HAP-1 (cell line): Measurements from ENCODE around the gene FBXO21.
A peak's percentile ranks its signal among the peaks of the same experiment; 100 is the strongest.
"Not testable (repeated sequence)": the region's sequence is repeated elsewhere in the genome, so short reads cannot be mapped to it uniquely, and the experiment has no call there.

Experiments
- DNase-seq, 2 experiments: peaks; one replicate each; pipeline ENCODE4 v3.0.0-alpha.2; 2016 to 2020; ENCODE audit warnings: low spot score in 2 of 2
- H3K27me3 ChIP-seq: fragments of 250-450 bp; sonication (Bioruptor Pico); 2 replicates; pipeline ENCODE4 v1.5.1; 2020; ENCODE audit warnings: low read depth, mild to moderate bottlenecking, moderate library complexity
- H3K36me3 ChIP-seq: fragments of 250-450 bp; sonication (Bioruptor Pico); replicated peaks from 2 replicates; pipeline ENCODE4 v1.5.1; 2020; ENCODE audit warnings: mild to moderate bottlenecking
- H3K4me1 ChIP-seq: fragments of 250-450 bp; sonication (Bioruptor Pico); 2 replicates; pipeline ENCODE4 v1.5.1; 2020; ENCODE audit warnings: mild to moderate bottlenecking
- H3K4me3 ChIP-seq: fragments of 250-450 bp; sonication (Bioruptor Pico); 2 replicates; pipeline ENCODE4 v1.5.1; 2020; ENCODE audit warnings: mild to moderate bottlenecking, moderate library complexity
- H3K9me3 ChIP-seq: fragments of 250-450 bp; sonication (Bioruptor Pico); 2 replicates; pipeline ENCODE4 v1.5.1; 2020; ENCODE audit warnings: mild to moderate bottlenecking, moderate library complexity
- in situ Hi-C: fragments of 300-500 bp; cut with MboI; formaldehyde crosslinking; loops from 3 replicates; pipeline ENCODE4 v1.14.3; 2020; ENCODE audit warnings: low sequenced_read_pairs, inconsistent platforms, mixed read lengths

FBXO21 gene

GRCh38 chr12:117190210-117190781 is at the start of gene FBXO21:
TSS of gene FBXO21 (minus strand) at chr12:117190470. CDS start at chr12:117190456, 14 bp downstream.
- peaks cover 17% of the 10 kb centered on the region for H3K36me3 ChIP-seq
- peak; percentile 69 to 94 for DNase-seq
- no peaks in the 10 kb centered on the region for H3K27me3 ChIP-seq
- H3K9me3 ChIP-seq, result no peaks in the 10 kb centered on the region
- in situ Hi-C loops, result no loop called here
- peak within 1 kb of the TSS; percentile 72 for H3K4me3 ChIP-seq
- H3K4me1 ChIP-seq, result no peaks in the 10 kb centered on the region

GRCh38 chr12:117236456-117237001 is 46.3 kb upstream of the FBXO21 start:
- no peaks in the 10 kb centered on the region for H3K9me3 ChIP-seq
- H3K4me1 ChIP-seq, result no peaks in the 10 kb centered on the region; the same call in 1 of the 2 replicates
- H3K36me3 ChIP-seq, result no peaks in the 10 kb centered on the region
- no peak overlapping the region for H3K4me3 ChIP-seq
- in situ Hi-C loops, result no loop called here
- peak; percentile 48 to 95 for DNase-seq
- H3K27me3 ChIP-seq, result peaks cover 10% of the 10 kb centered on the region

GRCh38 chr12:117235261-117235660 is 45.0 kb upstream of the FBXO21 start:
- DNase-seq, result no peak
- peaks cover 10% of the 10 kb centered on the region for H3K27me3 ChIP-seq
- in situ Hi-C loops, result no loop called here
- H3K4me3 ChIP-seq, result no peak overlapping the region
- H3K9me3 ChIP-seq, result no peaks in the 10 kb centered on the region
- H3K36me3 ChIP-seq, result no peaks in the 10 kb centered on the region
- H3K4me1 ChIP-seq, result no peaks in the 10 kb centered on the region; the same call in 1 of the 2 replicates

- Histone ChIP-seq H3K36me3 (no peaks in the 10 kb centered on the region), H3K27me3 (peaks cover 7% of the 10 kb centered on the region), H3K4me1 (no peaks in the 10 kb centered on the region; the same call in 1 of the 2 replicates), H3K4me3 (no peak overlapping the region), H3K9me3 (no peaks in the 10 kb centered on the region)
- in situ Hi-C loops, result no loop called here
- no peak for DNase-seq
Measured at GRCh38 chr12:117234441-117234840, 44.2 kb upstream of the FBXO21 start.

GRCh38 chr12:117231750-117232149 is 41.5 kb upstream of the FBXO21 start:
- no peaks in the 10 kb centered on the region; the same call in 1 of the 2 replicates for H3K4me1 ChIP-seq
- H3K27me3 ChIP-seq, result no peaks in the 10 kb centered on the region; the same call in 1 of the 2 replicates
- no peaks in the 10 kb centered on the region for H3K36me3 ChIP-seq
- no peak overlapping the region for H3K4me3 ChIP-seq
- in situ Hi-C loops, result no loop called here
- no peaks in the 10 kb centered on the region for H3K9me3 ChIP-seq
- peak in 1 of 2 experiments; percentile 14 for DNase-seq

GRCh38 chr12:117228239-117228638 is 38.0 kb upstream of the FBXO21 start:
- H3K4me1 ChIP-seq, result no peaks in the 10 kb centered on the region
- no peak overlapping the region for H3K4me3 ChIP-seq
- no peaks in the 10 kb centered on the region for H3K36me3 ChIP-seq
- H3K27me3 ChIP-seq, result no peaks in the 10 kb centered on the region; the same call in 1 of the 2 replicates
- H3K9me3 ChIP-seq, result no peaks in the 10 kb centered on the region
- no peak for DNase-seq
- in situ Hi-C loops, result no loop called here

GRCh38 chr12:117227000-117227653 is 36.9 kb upstream of the FBXO21 start:
- no peak overlapping the region for H3K4me3 ChIP-seq
- no peaks in the 10 kb centered on the region for H3K36me3 ChIP-seq
- no peaks in the 10 kb centered on the region for H3K4me1 ChIP-seq
- no peak for DNase-seq
- H3K27me3 ChIP-seq, result no peaks in the 10 kb centered on the region; the same call in 1 of the 2 replicates
- H3K9me3 ChIP-seq, result no peaks in the 10 kb centered on the region
- in situ Hi-C loops, result no loop called here

- no peaks in the 10 kb centered on the region for H3K9me3 ChIP-seq
- H3K36me3 ChIP-seq, result no peaks in the 10 kb centered on the region
- H3K4me3 ChIP-seq, result no peak overlapping the region
- DNase-seq, result no peak
- in situ Hi-C loops, result no loop called here
- no peaks in the 10 kb centered on the region for H3K4me1 ChIP-seq
- H3K27me3 ChIP-seq, result no peaks in the 10 kb centered on the region; the same call in 1 of the 2 replicates
Measured at GRCh38 chr12:117226505-117226904, 36.2 kb upstream of the FBXO21 start.

- Histone ChIP-seq H3K9me3 (no peaks in the 10 kb centered on the region), H3K27me3 (no peaks in the 10 kb centered on the region; the same call in 1 of the 2 replicates), H3K36me3 (no peaks in the 10 kb centered on the region), H3K4me1 (no peaks in the 10 kb centered on the region), H3K4me3 (no peak overlapping the region)
- in situ Hi-C loops, result no loop called here
- no peak for DNase-seq
Measured at GRCh38 chr12:117225179-117225578, 34.9 kb upstream of the FBXO21 start.

- DNase-seq, H3K4me3 ChIP-seq, H3K4me1 ChIP-seq, H3K27me3 ChIP-seq, H3K9me3 ChIP-seq, H3K36me3 ChIP-seq: not testable (repeated sequence)
- in situ Hi-C loops, result loop anchor here (25.0 kb wide), 1 partner anchor 366 kb away; no protein-coding TSS in a partner anchor
Measured at GRCh38 chr12:117220947-117221346, 30.7 kb upstream of the FBXO21 start.

GRCh38 chr12:117218149-117218548 is 27.9 kb upstream of the FBXO21 start:
- DNase-seq, result no peak
- no peaks in the 10 kb centered on the region for H3K36me3 ChIP-seq
- H3K27me3 ChIP-seq, result peaks cover 5% of the 10 kb centered on the region; the same call in 1 of the 2 replicates
- in situ Hi-C loops, result loop anchor here (10.0 to 25.0 kb wide), 2 partner anchors 369 to 637 kb away; no protein-coding TSS in a partner anchor
- H3K9me3 ChIP-seq, result no peaks in the 10 kb centered on the region
- no peaks in the 10 kb centered on the region for H3K4me1 ChIP-seq
- no peak overlapping the region for H3K4me3 ChIP-seq

GRCh38 chr12:117216686-117217085 is 26.4 kb upstream of the FBXO21 start:
- no peaks in the 10 kb centered on the region for H3K36me3 ChIP-seq
- no peak overlapping the region for H3K4me3 ChIP-seq
- in situ Hi-C loops, result loop anchor here (10.0 to 25.0 kb wide), 2 partner anchors 371 to 638 kb away; no protein-coding TSS in a partner anchor
- no peaks in the 10 kb centered on the region for H3K4me1 ChIP-seq
- no peak for DNase-seq
- no peaks in the 10 kb centered on the region for H3K9me3 ChIP-seq
- H3K27me3 ChIP-seq, result peaks cover 13% of the 10 kb centered on the region

GRCh38 chr12:117214797-117215196 is 24.5 kb upstream of the FBXO21 start:
- no peaks in the 10 kb centered on the region for H3K9me3 ChIP-seq
- peaks cover 17% of the 10 kb centered on the region for H3K27me3 ChIP-seq
- in situ Hi-C loops, result loop anchor here (10.0 to 25.0 kb wide), 2 partner anchors 373 to 640 kb away; no protein-coding TSS in a partner anchor
- H3K36me3 ChIP-seq, result no peaks in the 10 kb centered on the region
- no peak for DNase-seq
- H3K4me1 ChIP-seq, result no peaks in the 10 kb centered on the region
- H3K4me3 ChIP-seq, result no peak overlapping the region

GRCh38 chr12:117213295-117213808 is 23.1 kb upstream of the FBXO21 start:
- Histone ChIP-seq H3K4me3 (no peak overlapping the region), H3K9me3 (no peaks in the 10 kb centered on the region), H3K27me3 (peaks cover 20% of the 10 kb centered on the region), H3K36me3 (no peaks in the 10 kb centered on the region), H3K4me1 (no peaks in the 10 kb centered on the region)
- no peak for DNase-seq
- in situ Hi-C loops, result loop anchor here (10.0 to 25.0 kb wide), 2 partner anchors 374 to 641 kb away; no protein-coding TSS in a partner anchor
